Measurements from ENCODE around the gene ANTXR1. TPM values are rescaled to one million over a fixed set of nuclear protein-coding genes. Genes with fewer than 3 reads are reported as not detected.

Gene ANTXR1
- total and polyA plus RNA-seq, 2 donors (not counting 3 experiments of a cell fraction or from before 2014, with no cell fraction given), result 4.2 to 17.3 TPM

DNA sequence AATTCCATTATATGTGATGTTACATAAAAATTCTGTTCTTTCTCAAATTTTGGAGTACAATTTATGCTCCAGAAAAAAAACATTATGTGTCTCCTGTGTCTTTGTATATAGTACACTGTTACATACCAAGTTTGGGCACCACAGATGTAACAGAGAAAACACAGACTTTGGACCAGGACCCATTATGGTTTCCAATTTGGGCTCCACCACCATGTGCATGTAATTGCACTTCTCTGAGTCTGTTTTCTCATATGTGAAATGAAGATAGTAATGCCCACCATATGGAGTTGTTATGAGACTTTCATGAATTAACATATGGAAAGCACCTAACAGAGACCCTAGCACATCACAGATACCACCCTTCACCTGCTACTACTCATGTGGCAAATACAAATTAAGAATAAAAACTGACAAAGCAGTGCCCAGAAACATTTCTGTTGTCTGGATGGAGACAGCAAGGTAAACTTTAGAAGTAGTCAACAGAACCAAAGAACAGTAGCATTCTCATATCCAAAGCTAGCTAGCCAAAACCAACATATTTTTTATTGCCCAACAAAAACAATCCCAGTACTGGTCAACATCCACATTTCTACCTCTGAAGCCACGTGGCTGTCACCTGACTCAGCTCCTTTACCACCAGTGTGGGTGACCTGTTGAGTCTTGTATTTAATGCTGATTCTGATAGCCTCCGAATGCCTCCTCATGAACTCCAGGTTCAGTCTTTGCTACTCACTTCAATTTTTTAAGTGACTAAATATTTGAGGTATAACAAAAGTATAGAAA, 42.9 kb downstream of the ANTXR1 start:
- Histone ChIP-seq H3K79me2 (ENCODE audit: control insufficient read depth, insufficient read depth, low read length) (no peaks in the 10 kb centered on the region), H3K9me3 (replicated peaks; ENCODE audit: control insufficient read depth, insufficient read depth, low read length) (no peaks in the 10 kb centered on the region), H3K4me1 (ENCODE audit: control insufficient read depth, extremely low read depth, insufficient read depth, low read length) (no peaks in the 10 kb centered on the region), H3K27me3 (ENCODE audit: control insufficient read depth in 2 of 2, insufficient read depth in 2 of 2, low read length in 2 of 2) (no peaks in the 10 kb centered on the region), H3K4me3 (replicated peaks in 1 of 3; ENCODE audit: insufficient read depth in 1 of 3, low read depth in 1 of 3, low read length in 3 of 3) (no peak overlapping the region), H4K20me1 (replicated peaks; ENCODE audit: control insufficient read depth, extremely low read depth, insufficient read depth, low read length) (no peaks in the 10 kb centered on the region), H2AFZ (ENCODE audit: low read depth, low read length) (no peak overlapping the region), H3K27ac (ENCODE audit: insufficient read depth, low read depth, low read length) (no peak overlapping the region), H3K4me2 (ENCODE audit: insufficient read depth, low read length) (no peak overlapping the region), H3K36me3 (ENCODE audit: control insufficient read depth in 2 of 2, extremely low read depth in 1 of 2, insufficient read depth in 2 of 2, low read length in 2 of 2) (no peaks in the 10 kb centered on the region), H3K9ac (replicated peaks; ENCODE audit: extremely low read depth, insufficient read depth, low read length) (no peak overlapping the region), H3K9me1 (replicated peaks; ENCODE audit: control insufficient read depth, extremely low read depth, insufficient read depth, low read length) (no peaks in the 10 kb centered on the region)
- intact Hi-C loops (cut with micrococcal nuclease), result no loop called here
- CTCF ChIA-PET, result no interaction called here
- BruUV-seq (replicated peaks), result no TSS peak
- dilution Hi-C loops (cut with MboI; ENCODE audit: extremely low pct_ligation_motif_present, low sequenced_read_pairs), result no loop called here
- no peak for TF ChIP-seq GATA2 (IDR thresholded peaks at IDR 0.05; ENCODE audit: insufficient read depth, insufficient read length, low read depth, low read length)
- no peak for DNase-seq (ENCODE audit: low read depth, low spot score)
- POLR2A ChIA-PET, result no interaction called here
- no peak for FAIRE-seq

GRCh38 chr2:69057660-69058059, 44.7 kb downstream of the ANTXR1 start:
- dilution Hi-C loops (cut with MboI; ENCODE audit: extremely low pct_ligation_motif_present, low sequenced_read_pairs), result no loop called here
- no peak for TF ChIP-seq FOS (IDR thresholded peaks at IDR 0.05; ENCODE audit: borderline replicate concordance, insufficient read depth, low read length)
- TF ChIP-seq, protein P1, sequence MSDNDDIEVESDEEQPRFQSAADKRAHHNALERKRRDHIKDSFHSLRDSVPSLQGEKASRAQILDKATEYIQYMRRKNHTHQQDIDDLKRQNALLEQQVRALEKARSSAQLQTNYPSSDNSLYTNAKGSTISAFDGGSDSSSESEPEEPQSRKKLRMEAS (IDR thresholded peaks at IDR 0.05; ENCODE audit: insufficient read depth, insufficient read length), result no peak
- no peak for TF ChIP-seq MYC (IDR thresholded peaks at IDR 0.05; ENCODE audit: low read depth, low read length)
- TF ChIP-seq JUN (IDR thresholded peaks at IDR 0.05; ENCODE audit: borderline replicate concordance, insufficient read depth, insufficient read length, low read depth), result no peak
- no peak for TF ChIP-seq CTCF (IDR thresholded peaks at IDR 0.05; ENCODE audit: extremely low read depth in 1 of 2, insufficient read depth in 1 of 2, low read depth in 1 of 2, low read length in 2 of 2)
- TF ChIP-seq EZH2 (IDR thresholded peaks at IDR 0.05; ENCODE audit: borderline replicate concordance, low read depth, low read length, severe bottlenecking), result no peak
- ChIA-PET CTCF (interaction anchor here (1.4 kb wide), 1 partner anchor 136 kb away, joined by 4 read pairs; no protein-coding TSS in a partner anchor), POLR2A (no interaction called here)
- no peak overlapping the region for H3K4me2 ChIP-seq (ENCODE audit: insufficient read depth, low read length)
- H3K9me3 ChIP-seq (replicated peaks; ENCODE audit: control insufficient read depth, insufficient read depth, low read length), result no peaks in the 10 kb centered on the region
- no peaks in the 10 kb centered on the region for H3K36me3 ChIP-seq (ENCODE audit: control insufficient read depth in 2 of 2, extremely low read depth in 1 of 2, insufficient read depth in 2 of 2, low read length in 2 of 2)
- H3K9me1 ChIP-seq (replicated peaks; ENCODE audit: control insufficient read depth, extremely low read depth, insufficient read depth, low read length), result no peaks in the 10 kb centered on the region
- no TSS peak for BruUV-seq (replicated peaks)
- FAIRE-seq (no peak), DNase-seq (ENCODE audit: low read depth, low spot score) (no peak)
- intact Hi-C loops (cut with micrococcal nuclease), result no loop called here
- peaks cover 13% of the 10 kb centered on the region for H3K4me1 ChIP-seq (ENCODE audit: control insufficient read depth, extremely low read depth, insufficient read depth, low read length)
- H4K20me1 ChIP-seq (replicated peaks; ENCODE audit: control insufficient read depth, extremely low read depth, insufficient read depth, low read length), result no peaks in the 10 kb centered on the region
- no peak overlapping the region for H3K4me3 ChIP-seq (replicated peaks in 1 of 3; ENCODE audit: insufficient read depth in 1 of 3, low read depth in 1 of 3, low read length in 3 of 3)
- H3K27ac ChIP-seq (ENCODE audit: insufficient read depth, low read depth, low read length), result no peak overlapping the region
- H3K9ac ChIP-seq (replicated peaks; ENCODE audit: extremely low read depth, insufficient read depth, low read length), result no peak overlapping the region
- no peaks in the 10 kb centered on the region for H3K27me3 ChIP-seq (ENCODE audit: control insufficient read depth in 2 of 2, insufficient read depth in 2 of 2, low read length in 2 of 2)
- H2AFZ ChIP-seq (ENCODE audit: low read depth, low read length), result no peak overlapping the region
- H3K79me2 ChIP-seq (ENCODE audit: control insufficient read depth, insufficient read depth, low read length), result no peaks in the 10 kb centered on the region
